K562 (cell line): ENCODE data around the gene MMS19. TPM values are rescaled to one million over a fixed set of nuclear protein-coding genes. Genes with fewer than 3 reads are reported as not detected.

Source experiments
- ADNP ChIP-seq: fragments of 200-800 bp; sonication (Bioruptor generic); IDR thresholded peaks from 2 replicates; pipeline ENCODE4 v1.6.1; 2016; ENCODE audit warnings: missing genetic modification characterization, missing compliant biosample characterization
- BCL6 ChIP-seq: fragments of 250-450 bp; sonication (Bioruptor Pico); IDR thresholded peaks from 2 replicates; pipeline ENCODE4 v1.4.0; 2020
- BDP1 ChIP-seq: IDR thresholded peaks from 3 replicates; pipeline ENCODE4 v1.6.1; 2011; ENCODE audit not compliant: insufficient read length, insufficient read depth
- BRD9 ChIP-seq: fragments of 450-650 bp; IDR thresholded peaks from 2 replicates; pipeline ENCODE4 v1.6.1; 2018; ENCODE audit warnings: low read depth; ENCODE audit not compliant: partially characterized antibody
- CAMTA2 ChIP-seq: fragments of 250-450 bp; sonication (Bioruptor Pico); conservative IDR thresholded peaks from 2 replicates; pipeline ENCODE4 v1.5.1; 2022
- CHCHD3 ChIP-seq: fragments of 250-450 bp; sonication (Bioruptor Pico); IDR thresholded peaks from 2 replicates; pipeline ENCODE4 v2.1.2; 2022; ENCODE audit warnings: mild to moderate bottlenecking
- MYC ChIP-seq, 2 experiments: fragments of 250-450 bp in 1 of 2; sonication (Bioruptor Pico) in 1 of 2; IDR thresholded peaks; 2 replicates each; pipeline versions ENCODE4 v1.5.1 to v1.6.1; 2012 to 2021; ENCODE audit warnings: low read depth in 2 of 2, borderline replicate concordance in 1 of 2, improper control_type of control experiment in 1 of 2, low read length in 1 of 2, mild to moderate bottlenecking in 1 of 2, moderate library complexity in 1 of 2
- NR4A1 ChIP-seq, 2 experiments: fragments of 250-450 bp in 1 of 2; fragments of 450-650 bp in 1 of 2; sonication (Bioruptor Pico) in 1 of 2; IDR thresholded peaks; 2 replicates each; pipeline versions ENCODE4 v1.4.0 to v1.6.1; 2016 to 2020; ENCODE audit warnings: mild to moderate bottlenecking in 2 of 2, missing compliant biosample characterization in 1 of 2, missing genetic modification characterization in 1 of 2, moderate library complexity in 1 of 2
- PYGO2 ChIP-seq: fragments of 450-650 bp; IDR thresholded peaks from 2 replicates; pipeline ENCODE4 v1.6.1; 2016; ENCODE audit warnings: mild to moderate bottlenecking, missing genetic modification characterization, moderate library complexity, missing compliant biosample characterization
- RAD51 ChIP-seq: fragments of 450-650 bp; IDR thresholded peaks from 2 replicates; pipeline ENCODE4 v1.7.1; 2016; ENCODE audit warnings: low read depth, mild to moderate bottlenecking, borderline replicate concordance
- SUPT5H ChIP-seq: fragments of 450-650 bp; IDR thresholded peaks from 2 replicates; pipeline ENCODE4 v1.6.1; 2016
- TAF9B ChIP-seq: fragments of 450-650 bp; IDR thresholded peaks from 2 replicates; pipeline ENCODE4 v1.6.1; 2018; ENCODE audit warnings: mild to moderate bottlenecking; ENCODE audit not compliant: partially characterized antibody
- THRAP3 ChIP-seq: fragments of 450-650 bp; IDR thresholded peaks from 2 replicates; pipeline ENCODE4 v1.6.1; 2016; ENCODE audit warnings: mild to moderate bottlenecking, inconsistent platforms, borderline replicate concordance
- ZKSCAN3 ChIP-seq: fragments of 250-450 bp; sonication (Bioruptor Pico); IDR thresholded peaks from 2 replicates; pipeline ENCODE4 v1.4.0; 2020
- ZNF12 ChIP-seq: sonication (generic); formaldehyde crosslinking; IDR thresholded peaks from 2 replicates; pipeline ENCODE4 v1.4.0; 2020; ENCODE audit warnings: mild to moderate bottlenecking, missing genetic modification reagents
- ZSCAN32 ChIP-seq: fragments of 450-650 bp; formaldehyde crosslinking; IDR thresholded peaks from 2 replicates; pipeline ENCODE4 v1.4.0; 2020; ENCODE audit warnings: mild to moderate bottlenecking, moderate library complexity
- polyA plus RNA-seq, 8 experiments: library from polyadenylated mRNA; depleted of rRNA in 4 of 8; stranded (reverse) in 5 of 8; unstranded in 3 of 8; fragments of >200 nt; fragmentation: Nextera tagmentation in 2 of 8; fragmentation: Illumina TruSeq in 1 of 8; extraction: Ambion mirVana in 2 of 8; extraction: Trizol in 1 of 8; gene quantifications; 2 replicates each; pipeline versions ENCODE4 v1.2.1 to v1.2.3, GENCODE V29; 2011 to 2014; ENCODE audit warnings: inconsistent platforms in 1 of 8, missing spikeins in 1 of 8
- total RNA-seq, 7 experiments: library from RNA; depleted of rRNA in 6 of 7; stranded (reverse); fragments of >200 nt in 6 of 7; fragmentation: Illumina TruSeq in 2 of 7; extraction: Trizol in 2 of 7; gene quantifications; 2 replicates each; pipeline versions ENCODE4 v1.2.1 to v1.2.3, GENCODE V29; 2011 to 2021; ENCODE audit warnings: low replicate concordance in 1 of 7
- TF ChIP-seq, protein P1 (sequence below), 2 experiments: fragments of 250-450 bp in 1 of 2; fragments of 450-650 bp in 1 of 2; sonication (Bioruptor Pico) in 1 of 2; IDR thresholded peaks; 2 replicates each; pipeline versions ENCODE4 v1.6.1 to v1.8.0; 2016 to 2021; ENCODE audit warnings: mild to moderate bottlenecking in 2 of 2, moderate library complexity in 2 of 2, missing compliant biosample characterization in 1 of 2, missing genetic modification characterization in 1 of 2
- TF ChIP-seq, protein P2 (sequence below): sonication (generic); formaldehyde crosslinking; IDR thresholded peaks from 2 replicates; pipeline ENCODE4 v1.8.0; 2022; ENCODE audit warnings: missing genetic modification reagents, mild to moderate bottlenecking, borderline replicate concordance
- TF ChIP-seq, protein P3 (sequence below), 2 experiments: fragments of 450-650 bp; formaldehyde crosslinking in 1 of 2; IDR thresholded peaks; 2 replicates each; pipeline versions ENCODE4 v1.4.0 to v1.6.1; 2014 to 2020; ENCODE audit warnings: mild to moderate bottlenecking in 2 of 2, borderline replicate concordance in 1 of 2, low read depth in 1 of 2

The MMS19 gene
- total and polyA plus RNA-seq, 9 of the 15 experiments (the other 6 are each of a cell fraction or from before 2014, with no cell fraction given), result 40.1 to 110 (median 62.9) TPM

DNA sequence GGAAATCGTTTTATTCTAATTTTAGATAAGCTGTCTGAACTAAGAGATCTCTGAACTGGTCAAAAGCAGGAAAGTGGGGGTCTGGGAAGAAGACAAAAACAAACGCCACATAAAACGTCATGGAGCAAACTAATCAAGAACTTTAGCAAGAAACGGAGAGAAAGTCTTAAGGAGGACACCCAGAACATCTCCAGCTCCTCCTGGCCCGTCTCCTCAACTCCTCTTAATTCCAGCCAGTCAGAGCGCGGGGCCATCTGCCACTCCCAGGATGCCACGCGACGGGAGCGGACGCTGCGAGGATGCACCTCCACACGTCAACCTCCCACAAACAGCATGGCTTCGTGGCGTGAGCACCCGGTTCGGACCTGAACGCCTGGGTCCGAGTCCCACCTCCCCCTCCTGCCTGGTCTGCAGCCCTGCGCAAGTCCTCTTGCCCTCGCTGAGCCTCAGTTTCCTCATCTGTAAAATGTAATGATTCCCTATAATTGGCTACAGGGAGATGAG is 598 bp downstream of the MMS19 start (continued):
- TF ChIP-seq, protein P1, sequence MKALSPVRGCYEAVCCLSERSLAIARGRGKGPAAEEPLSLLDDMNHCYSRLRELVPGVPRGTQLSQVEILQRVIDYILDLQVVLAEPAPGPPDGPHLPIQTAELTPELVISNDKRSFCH (CRISPR knock-in tag; IDR thresholded peaks at IDR 0.05), result no peak
- TF ChIP-seq, protein P1 (tag; IDR thresholded peaks at IDR 0.05), result no peak
- no peak for TF ChIP-seq THRAP3
- no peak for TF ChIP-seq ADNP (tag)
- no peak for TF ChIP-seq PYGO2
- no peak for TF ChIP-seq ZSCAN32
- TF ChIP-seq BRD9, result no peak
- no peak for TF ChIP-seq BCL6 (CRISPR knock-in tag)
- TF ChIP-seq, protein P2, sequence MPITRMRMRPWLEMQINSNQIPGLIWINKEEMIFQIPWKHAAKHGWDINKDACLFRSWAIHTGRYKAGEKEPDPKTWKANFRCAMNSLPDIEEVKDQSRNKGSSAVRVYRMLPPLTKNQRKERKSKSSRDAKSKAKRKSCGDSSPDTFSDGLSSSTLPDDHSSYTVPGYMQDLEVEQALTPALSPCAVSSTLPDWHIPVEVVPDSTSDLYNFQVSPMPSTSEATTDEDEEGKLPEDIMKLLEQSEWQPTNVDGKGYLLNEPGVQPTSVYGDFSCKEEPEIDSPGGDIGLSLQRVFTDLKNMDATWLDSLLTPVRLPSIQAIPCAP (CRISPR knock-in tag), result no peak
- TF ChIP-seq TAF9B, result no peak
- no peak for TF ChIP-seq ZNF12 (CRISPR knock-in tag)
- no peak for TF ChIP-seq ZKSCAN3 (CRISPR knock-in tag)
- peak; percentile 41; the same call in 1 of the 2 replicates for TF ChIP-seq MYC (IDR thresholded peaks at IDR 0.05; ENCODE audit: low read depth, low read length)
- no peak for TF ChIP-seq MYC (CRISPR knock-in tag; IDR thresholded peaks at IDR 0.05; ENCODE audit: borderline replicate concordance, low read depth)
- no peak for TF ChIP-seq NR4A1 (CRISPR knock-in tag; IDR thresholded peaks at IDR 0.05)
- TF ChIP-seq NR4A1 (tag; IDR thresholded peaks at IDR 0.05), result no peak
- TF ChIP-seq RAD51, result no peak
- no peak for TF ChIP-seq CHCHD3 (CRISPR knock-in tag)
- no peak for TF ChIP-seq BDP1
- TF ChIP-seq, protein P3, sequence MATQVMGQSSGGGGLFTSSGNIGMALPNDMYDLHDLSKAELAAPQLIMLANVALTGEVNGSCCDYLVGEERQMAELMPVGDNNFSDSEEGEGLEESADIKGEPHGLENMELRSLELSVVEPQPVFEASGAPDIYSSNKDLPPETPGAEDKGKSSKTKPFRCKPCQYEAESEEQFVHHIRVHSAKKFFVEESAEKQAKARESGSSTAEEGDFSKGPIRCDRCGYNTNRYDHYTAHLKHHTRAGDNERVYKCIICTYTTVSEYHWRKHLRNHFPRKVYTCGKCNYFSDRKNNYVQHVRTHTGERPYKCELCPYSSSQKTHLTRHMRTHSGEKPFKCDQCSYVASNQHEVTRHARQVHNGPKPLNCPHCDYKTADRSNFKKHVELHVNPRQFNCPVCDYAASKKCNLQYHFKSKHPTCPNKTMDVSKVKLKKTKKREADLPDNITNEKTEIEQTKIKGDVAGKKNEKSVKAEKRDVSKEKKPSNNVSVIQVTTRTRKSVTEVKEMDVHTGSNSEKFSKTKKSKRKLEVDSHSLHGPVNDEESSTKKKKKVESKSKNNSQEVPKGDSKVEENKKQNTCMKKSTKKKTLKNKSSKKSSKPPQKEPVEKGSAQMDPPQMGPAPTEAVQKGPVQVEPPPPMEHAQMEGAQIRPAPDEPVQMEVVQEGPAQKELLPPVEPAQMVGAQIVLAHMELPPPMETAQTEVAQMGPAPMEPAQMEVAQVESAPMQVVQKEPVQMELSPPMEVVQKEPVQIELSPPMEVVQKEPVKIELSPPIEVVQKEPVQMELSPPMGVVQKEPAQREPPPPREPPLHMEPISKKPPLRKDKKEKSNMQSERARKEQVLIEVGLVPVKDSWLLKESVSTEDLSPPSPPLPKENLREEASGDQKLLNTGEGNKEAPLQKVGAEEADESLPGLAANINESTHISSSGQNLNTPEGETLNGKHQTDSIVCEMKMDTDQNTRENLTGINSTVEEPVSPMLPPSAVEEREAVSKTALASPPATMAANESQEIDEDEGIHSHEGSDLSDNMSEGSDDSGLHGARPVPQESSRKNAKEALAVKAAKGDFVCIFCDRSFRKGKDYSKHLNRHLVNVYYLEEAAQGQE (IDR thresholded peaks at IDR 0.05; ENCODE audit: borderline replicate concordance), result no peak
- TF ChIP-seq, protein P3 (CRISPR knock-in tag; IDR thresholded peaks at IDR 0.05; ENCODE audit: low read depth), result no peak
- no peak for TF ChIP-seq CAMTA2 (CRISPR knock-in tag)
- TF ChIP-seq SUPT5H, result 0 out of 2 replicates have a peak, but pooled peaks have one; percentile 74
